Chondrocyte (in vitro differentiated cells): ENCODE measurements around the gene ING2. TPM values are rescaled to one million over a fixed set of nuclear protein-coding genes. Genes with fewer than 3 reads are reported as not detected.
A peak's percentile ranks its signal among the peaks of the same experiment; 100 is the strongest.
"Not testable (repeated sequence)": the region's sequence is repeated elsewhere in the genome, so short reads cannot be mapped to it uniquely, and the experiment has no call there.

Source experiments
- DNase-seq: peaks from one replicate; pipeline ENCODE4 v3.0.0; 2021; ENCODE audit warnings: mixed read lengths, low spot score
- H3K27ac Mint-ChIP-seq: one replicate; pipeline ENCODE4 v1.8.0; 2021; ENCODE audit warnings: mild to moderate bottlenecking, moderate library complexity, mixed read lengths; ENCODE audit not compliant: unreplicated experiment
- H3K27me3 Mint-ChIP-seq: 2 replicates; pipeline ENCODE4 v1.8.0; 2021; ENCODE audit warnings: low read depth, mixed read lengths
- H3K36me3 Mint-ChIP-seq: 2 replicates; pipeline ENCODE4 v1.8.0; 2021; ENCODE audit warnings: low read depth, mixed read lengths
- H3K4me1 Mint-ChIP-seq: 2 replicates; pipeline ENCODE4 v1.8.0; 2021; ENCODE audit warnings: low read depth, mild to moderate bottlenecking, mixed read lengths
- H3K4me3 Mint-ChIP-seq: one replicate; pipeline ENCODE4 v1.8.0; 2021; ENCODE audit warnings: mild to moderate bottlenecking, moderate library complexity, mixed read lengths; ENCODE audit not compliant: unreplicated experiment
- H3K9me3 Mint-ChIP-seq: 2 replicates; pipeline ENCODE4 v1.8.0; 2021; ENCODE audit warnings: low read depth, mixed read lengths
- CTCF ChIP-seq: fragments of 200-600 bp; sonication (generic); IDR thresholded peaks from 2 replicates; pipeline ENCODE4 v1.5.0; 2021; ENCODE audit warnings: antibody characterized with exemption, mild to moderate bottlenecking, moderate library complexity
- total RNA-seq: library from RNA; stranded (reverse); gene quantifications from 3 replicates; pipeline ENCODE4 v1.2.1, GENCODE V29; 2021

ING2 gene
- total RNA-seq, 1 donor from 2014 or later, result 10.3 TPM

GRCh38 chr4:183471946-183472708 lies 32.7 kb upstream of the ING2 start:
- H3K4me3 Mint-ChIP-seq, result no peak overlapping the region
- TF ChIP-seq CTCF, result peak; percentile 97
- H3K9me3 Mint-ChIP-seq, result no peaks in the 10 kb centered on the region
- DNase-seq, result no peak
- H3K27me3 Mint-ChIP-seq, result no peaks in the 10 kb centered on the region
- H3K36me3 Mint-ChIP-seq, result no peaks in the 10 kb centered on the region
- H3K4me1 Mint-ChIP-seq, result peaks cover 7% of the 10 kb centered on the region
- no peak overlapping the region for H3K27ac Mint-ChIP-seq

DNA sequence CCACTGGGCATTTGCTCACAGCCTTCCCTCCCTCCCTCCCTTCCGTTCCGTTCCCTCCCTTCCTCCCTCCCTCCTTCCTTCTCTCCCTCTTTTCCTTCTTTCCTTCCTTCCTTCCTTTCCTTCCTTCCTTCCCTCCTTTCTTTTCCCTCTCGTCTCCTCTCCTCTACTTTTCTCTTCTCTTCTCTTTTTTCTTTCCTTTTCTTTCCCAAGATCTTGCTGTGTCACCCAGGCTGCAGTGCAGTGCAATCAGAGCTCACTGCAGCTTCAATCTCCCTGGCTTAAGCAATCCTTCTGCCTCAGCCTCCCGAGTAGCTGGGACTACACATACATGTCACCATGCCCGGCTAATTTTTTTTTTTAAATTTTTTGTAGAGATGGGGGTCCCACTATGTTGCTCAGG lies 26.7 kb upstream of the ING2 start:
- Mint-ChIP-seq H3K9me3 (no peaks in the 10 kb centered on the region), H3K27ac (no peak overlapping the region), H3K36me3 (no peaks in the 10 kb centered on the region), H3K4me1 (no peaks in the 10 kb centered on the region), H3K4me3 (no peak overlapping the region), H3K27me3 (peaks cover 2% of the 10 kb centered on the region)
- TF ChIP-seq CTCF, result no peak
- DNase-seq, result no peak

- Mint-ChIP-seq H3K9me3 (no peaks in the 10 kb centered on the region), H3K4me1 (no peaks in the 10 kb centered on the region), H3K27ac (no peak overlapping the region), H3K27me3 (peaks cover 2% of the 10 kb centered on the region), H3K36me3 (no peaks in the 10 kb centered on the region), H3K4me3 (no peak overlapping the region)
- DNase-seq, result no peak
- TF ChIP-seq CTCF, result no peak
These were observed 25.9 kb upstream of the ING2 start for GRCh38 chr4:183478926-183479325.

DNA sequence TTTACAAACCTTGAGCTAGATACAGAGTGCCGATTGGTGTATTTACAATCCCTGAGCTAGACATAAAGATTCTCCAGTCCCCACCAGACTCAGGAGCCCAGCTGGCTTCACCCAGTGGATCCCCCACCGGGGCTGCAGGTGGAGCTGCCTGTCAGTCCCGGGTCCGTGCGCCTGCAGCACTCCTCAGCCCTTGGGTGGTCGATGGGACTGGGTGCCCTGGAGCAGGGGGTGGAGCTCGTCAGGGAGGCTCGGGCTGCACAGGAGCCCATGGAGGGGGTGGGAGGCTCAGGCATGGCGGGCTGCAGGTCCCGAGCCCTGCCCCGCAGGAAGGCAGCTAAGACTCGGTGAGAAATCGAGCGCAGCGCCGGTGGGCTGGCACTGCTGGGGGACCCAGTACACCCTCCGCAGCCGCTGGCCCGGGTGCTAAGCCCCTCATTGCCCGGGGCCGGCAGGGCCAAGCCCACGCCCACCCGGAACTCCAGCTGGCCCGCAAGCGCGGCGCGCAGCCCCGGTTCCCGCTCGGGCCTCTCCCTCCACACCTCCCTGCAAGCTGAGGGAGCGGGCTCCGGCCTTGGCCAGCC lies 22.3 kb upstream of the ING2 start:
- H3K9me3 Mint-ChIP-seq, H3K4me1 Mint-ChIP-seq, H3K27ac Mint-ChIP-seq, H3K4me3 Mint-ChIP-seq, H3K36me3 Mint-ChIP-seq, H3K27me3 Mint-ChIP-seq, DNase-seq: not testable (repeated sequence)

GRCh38 chr4:183483997-183484396 lies 20.9 kb upstream of the ING2 start:
- Mint-ChIP-seq H3K4me1 (peaks cover 8% of the 10 kb centered on the region), H3K9me3 (no peaks in the 10 kb centered on the region), H3K27ac (no peak overlapping the region), H3K27me3 (no peaks in the 10 kb centered on the region), H3K4me3 (no peak overlapping the region), H3K36me3 (no peaks in the 10 kb centered on the region)
- TF ChIP-seq CTCF, result no peak
- DNase-seq, result no peak
